Measurements from ENCODE around the gene CDK14.

CDK14 gene

DNA sequence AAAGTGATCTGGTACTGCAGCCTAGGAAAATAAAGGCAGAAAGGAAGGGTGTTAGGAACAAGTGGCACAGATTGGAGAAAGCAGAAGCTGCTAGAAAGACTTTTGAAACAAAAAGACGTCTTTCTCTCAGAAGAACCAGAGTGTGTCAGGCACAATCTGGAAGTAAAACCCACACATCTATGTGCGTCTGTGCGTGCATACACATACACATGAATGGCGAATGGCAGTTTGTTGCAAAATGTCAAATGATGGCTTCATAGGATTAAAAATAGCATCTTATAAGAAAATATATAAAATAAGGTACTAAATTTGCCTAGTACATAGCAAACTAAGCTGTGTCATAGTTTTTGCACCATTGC is 246.3 kb downstream of the CDK14 start:
- DNase-seq (ENCODE audit: low spot score), result no peak

DNA sequence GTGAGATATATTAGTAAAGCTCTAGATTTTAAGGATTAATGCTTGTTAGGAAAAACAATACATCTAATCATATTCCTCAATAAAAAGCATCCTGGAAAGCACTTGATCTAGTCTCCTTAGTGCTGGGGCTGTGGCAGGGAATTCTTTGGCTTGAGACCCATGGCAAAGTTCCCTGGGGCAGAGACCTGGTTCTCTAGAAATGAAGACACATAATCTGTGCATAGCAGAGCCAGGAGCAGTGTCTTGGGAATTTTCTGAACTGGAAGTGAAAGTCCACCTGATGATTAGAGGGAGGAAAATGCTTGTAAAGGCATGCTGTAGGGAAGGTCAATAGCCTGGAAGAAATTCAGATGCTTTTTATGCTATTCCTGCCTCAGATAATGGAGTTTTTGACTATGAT is 247.4 kb downstream of the CDK14 start:
- DNase-seq (ENCODE audit: low spot score), result no peak

DNA sequence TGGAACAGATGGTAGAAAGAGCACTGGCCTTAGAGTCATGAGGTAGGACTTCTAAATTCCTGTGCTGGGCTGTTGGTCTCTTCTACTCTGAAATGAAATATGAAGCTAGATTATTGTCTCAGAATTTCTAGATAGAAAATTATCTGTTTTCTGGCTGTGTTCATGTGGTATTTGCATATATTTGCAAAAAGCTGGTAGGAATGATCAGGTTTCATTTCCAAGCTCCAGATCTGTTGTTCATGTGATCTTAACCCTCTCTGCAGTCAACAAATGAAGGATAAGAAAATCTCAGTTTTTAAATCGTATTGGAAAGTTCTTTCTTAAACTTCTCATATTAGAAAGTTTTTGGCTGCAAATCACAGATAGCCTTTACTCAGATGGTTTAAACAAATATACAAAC is 248.3 kb downstream of the CDK14 start:
- DNase-seq (ENCODE audit: low spot score), result no peak

DNA sequence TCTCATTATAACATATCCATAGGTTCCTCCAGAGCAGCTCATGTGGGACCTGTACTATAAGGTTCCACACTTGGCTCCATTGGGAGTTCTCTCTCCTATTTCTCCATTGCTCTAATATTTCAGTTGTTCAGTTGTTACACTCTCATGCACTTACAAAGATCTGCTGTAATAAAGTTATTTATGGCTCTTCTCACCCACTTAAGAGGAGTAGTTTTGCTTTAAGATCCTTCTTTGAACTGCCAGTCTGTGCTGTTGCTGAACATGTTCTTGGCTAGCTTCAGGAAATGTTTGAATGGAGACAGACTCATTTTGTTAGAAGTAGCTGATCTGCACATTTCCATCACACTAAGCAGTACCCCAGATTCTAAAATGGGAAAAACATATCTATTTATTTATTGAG is 250.1 kb downstream of the CDK14 start:
- no peak for DNase-seq (ENCODE audit: low spot score)

DNA sequence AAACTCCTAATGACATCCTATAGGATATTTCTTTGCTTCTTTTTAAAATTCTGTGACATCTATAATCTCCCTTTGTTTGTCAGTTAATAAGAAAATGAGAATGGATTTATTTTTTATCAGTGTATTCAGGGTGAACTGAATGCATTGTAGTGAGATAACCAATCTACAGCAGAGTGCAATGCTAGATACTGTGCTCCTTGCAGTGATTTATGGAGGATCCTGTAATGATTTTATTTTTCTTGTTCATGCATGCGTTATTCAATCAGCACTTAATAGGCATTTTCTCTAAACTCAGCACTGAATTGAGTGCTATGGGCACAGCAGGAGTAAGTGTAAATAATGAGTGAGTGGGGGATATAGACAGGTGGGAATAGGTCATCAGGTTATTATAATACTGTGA is 253.9 kb downstream of the CDK14 start:
- DNase-seq (ENCODE audit: low spot score), result no peak

DNA sequence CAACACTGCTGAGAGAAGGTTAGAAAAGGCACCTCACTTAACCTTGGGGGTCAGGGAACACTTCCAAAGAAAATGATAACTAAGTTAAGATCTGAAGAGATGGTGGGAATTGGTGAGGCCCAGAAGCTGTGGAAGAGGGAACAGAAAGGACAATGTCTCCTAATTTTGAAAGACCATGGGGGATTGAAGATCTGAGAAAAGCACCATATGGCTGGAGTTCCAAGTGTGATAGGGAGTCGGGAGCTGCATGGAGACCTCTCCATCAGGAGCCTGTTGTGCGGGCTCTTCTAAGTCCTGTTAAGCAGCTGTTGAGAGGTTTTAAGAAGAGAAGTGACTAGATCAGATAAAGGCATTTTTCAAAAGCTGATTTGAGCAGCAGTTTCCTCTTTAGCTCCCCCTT is 254.3 kb downstream of the CDK14 start:
- DNase-seq (ENCODE audit: low spot score), result no peak

DNA sequence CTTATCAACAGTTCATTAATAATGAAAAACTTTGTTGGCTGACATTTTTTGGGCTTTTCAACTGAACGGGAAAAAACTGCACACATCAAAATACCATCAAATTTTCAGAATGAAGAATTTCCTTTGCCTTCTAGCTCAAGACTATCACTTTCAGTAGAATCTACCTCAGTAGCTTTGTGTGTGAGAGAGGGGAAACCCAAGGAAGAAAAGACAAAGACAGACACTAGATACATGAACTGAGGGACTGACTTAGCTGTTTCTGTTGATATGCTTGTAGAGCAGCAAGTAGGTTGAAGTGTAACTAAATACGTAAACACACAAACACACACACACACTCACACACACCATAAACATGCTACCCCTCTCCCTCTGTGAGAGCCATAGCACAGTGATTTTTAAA is 257.1 kb downstream of the CDK14 start:
- DNase-seq (ENCODE audit: low spot score), result no peak

DNA sequence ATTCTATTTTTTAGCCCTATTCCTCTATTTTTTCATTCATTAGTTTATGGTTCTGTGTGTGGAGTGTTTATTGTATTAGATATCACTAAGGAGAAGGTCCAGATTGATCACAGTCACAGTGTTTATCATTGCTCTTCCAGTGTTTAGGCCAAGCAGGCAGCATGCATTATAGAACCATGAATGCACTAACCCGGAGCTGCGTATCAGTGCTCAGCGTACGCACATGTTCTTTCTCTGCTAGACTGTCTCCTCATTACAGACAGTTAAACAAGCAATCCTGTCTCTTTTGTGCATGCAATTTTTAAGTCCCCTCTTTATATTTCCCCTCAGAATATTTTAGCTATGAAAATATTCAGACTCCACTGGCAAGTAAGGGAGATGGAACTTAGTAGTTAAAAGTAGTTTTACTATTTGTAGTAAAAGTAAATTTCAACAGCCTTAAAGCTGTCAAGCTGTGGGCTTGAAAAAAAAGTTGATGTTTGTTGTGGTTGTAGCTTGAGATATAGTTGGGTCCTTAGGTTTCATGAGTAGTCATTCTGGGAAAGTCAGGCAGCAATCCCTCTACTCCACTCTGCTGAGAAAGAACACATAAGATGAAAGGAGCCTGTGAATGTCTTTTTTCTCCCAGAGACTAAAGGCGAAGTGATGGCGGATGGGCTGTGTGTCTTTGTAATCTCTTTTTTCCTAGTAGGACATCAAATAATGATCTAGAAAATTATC is 260.4 kb downstream of the CDK14 start:
- no peak for DNase-seq (ENCODE audit: low spot score)

DNA sequence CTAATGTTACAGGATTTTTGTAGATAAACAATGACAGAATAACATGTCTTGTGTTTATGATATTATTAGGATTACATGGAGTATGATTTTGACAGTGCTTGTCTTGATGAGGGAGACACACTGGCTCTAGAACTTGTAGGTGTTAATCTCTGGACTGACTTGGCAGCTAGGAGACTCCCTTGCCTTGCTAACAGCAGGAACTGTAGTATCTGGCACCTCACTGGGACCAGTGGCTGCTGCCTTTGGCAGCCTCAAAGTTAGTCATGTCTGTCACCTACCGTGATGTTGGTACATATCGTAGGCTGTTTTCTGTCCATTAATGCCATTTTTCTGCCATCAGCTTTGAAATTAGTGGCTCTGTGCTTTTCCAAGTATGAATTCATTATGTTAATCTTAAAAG is 261.5 kb downstream of the CDK14 start:
- DNase-seq (ENCODE audit: low spot score), result no peak

DNA sequence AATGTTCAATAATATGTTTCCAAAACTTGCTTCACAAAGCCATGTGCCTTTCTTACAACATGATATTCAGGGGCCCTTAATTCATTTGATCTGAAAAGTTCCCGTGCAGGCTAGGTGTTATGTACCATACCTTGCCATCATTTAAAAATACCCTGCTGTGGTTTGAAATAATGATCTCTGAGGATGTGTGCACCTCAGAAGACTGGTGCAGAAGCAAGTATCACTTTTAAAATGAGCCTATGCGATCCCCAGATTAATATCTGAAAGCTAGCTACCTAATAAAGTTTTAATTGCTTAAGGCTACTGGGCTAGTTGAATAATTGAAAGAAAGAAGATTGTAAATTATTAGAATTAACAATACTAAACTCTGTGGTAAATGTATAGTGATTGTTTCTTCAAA is 262.4 kb downstream of the CDK14 start:
- no peak for DNase-seq (ENCODE audit: low spot score)

DNA sequence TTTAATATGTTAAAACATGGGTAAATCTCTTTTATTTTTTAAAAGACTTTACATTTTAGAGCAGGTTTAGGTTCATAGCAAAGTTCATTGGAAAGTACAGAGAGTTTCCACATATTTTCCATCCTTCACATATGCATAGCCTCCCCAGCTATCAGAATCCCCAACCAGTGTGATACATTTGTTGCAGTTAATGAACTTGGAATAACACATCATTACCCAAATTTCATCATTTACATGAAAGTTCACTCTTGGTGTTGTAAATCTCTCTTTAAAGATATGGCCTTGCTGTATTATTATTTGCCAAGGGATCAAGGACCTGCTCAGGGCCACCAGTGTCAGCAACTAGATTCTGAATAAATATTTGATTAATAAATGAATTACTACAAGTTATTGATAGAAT is 263.4 kb downstream of the CDK14 start:
- DNase-seq (ENCODE audit: low spot score), result no peak

DNA sequence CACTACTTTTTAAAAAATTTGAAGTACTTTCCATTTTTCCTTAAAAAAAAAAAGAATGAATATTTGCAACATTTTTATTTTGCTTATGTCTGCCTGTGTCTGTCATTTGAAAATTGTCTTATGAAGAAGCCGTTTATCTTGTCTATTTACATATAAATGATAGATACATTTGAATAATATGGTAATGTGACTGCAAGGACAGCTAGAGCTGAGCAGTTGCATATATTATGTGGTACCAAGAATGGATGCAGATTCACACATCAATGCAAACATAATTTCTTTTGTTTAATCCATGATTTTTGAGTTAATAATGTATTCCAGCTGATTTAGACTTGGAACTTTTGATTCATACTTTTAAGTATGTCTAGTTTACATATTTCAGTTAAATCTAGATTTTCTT is 268.0 kb downstream of the CDK14 start:
- no peak for DNase-seq (ENCODE audit: low spot score)

DNA sequence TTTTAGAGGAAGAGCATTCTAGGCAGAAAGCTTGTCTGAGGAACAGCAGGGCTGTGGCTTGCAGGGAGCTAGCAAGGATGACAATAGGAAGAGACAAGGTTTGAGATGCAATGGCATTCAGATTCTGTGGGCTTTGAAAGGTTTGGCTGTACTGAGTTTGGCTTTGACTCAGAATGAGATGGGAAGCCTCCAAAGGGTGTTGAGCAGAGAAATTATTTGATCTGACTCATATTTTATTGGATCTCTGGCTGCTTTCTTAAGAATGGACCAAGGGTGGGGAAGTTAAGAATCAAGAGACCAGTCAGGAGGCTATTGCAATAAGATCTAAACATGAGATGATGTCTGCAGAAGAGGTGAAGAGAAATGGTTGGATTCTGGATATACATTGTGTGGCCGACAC is 273.2 kb downstream of the CDK14 start:
- no peak for DNase-seq (ENCODE audit: low spot score)

DNA sequence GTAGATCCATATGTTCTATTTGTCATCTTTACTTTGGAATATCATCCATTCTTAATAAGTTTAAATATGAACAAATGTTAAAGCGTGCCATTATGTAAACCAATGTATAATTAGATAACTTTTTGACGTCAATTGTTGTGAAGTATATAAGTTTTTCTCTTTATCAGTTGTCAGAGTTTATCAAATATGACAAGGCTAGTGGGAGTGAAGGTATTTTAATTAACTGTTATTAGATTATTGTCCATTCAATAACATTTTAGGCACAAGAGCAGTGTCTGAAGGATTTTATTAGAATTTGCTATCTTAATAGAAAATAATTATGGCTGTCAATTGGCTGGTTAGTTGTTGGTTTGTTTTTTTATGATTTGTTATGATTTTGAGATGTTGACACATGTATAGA is 280.6 kb downstream of the CDK14 start:
- no peak for DNase-seq (ENCODE audit: low spot score)

DNA sequence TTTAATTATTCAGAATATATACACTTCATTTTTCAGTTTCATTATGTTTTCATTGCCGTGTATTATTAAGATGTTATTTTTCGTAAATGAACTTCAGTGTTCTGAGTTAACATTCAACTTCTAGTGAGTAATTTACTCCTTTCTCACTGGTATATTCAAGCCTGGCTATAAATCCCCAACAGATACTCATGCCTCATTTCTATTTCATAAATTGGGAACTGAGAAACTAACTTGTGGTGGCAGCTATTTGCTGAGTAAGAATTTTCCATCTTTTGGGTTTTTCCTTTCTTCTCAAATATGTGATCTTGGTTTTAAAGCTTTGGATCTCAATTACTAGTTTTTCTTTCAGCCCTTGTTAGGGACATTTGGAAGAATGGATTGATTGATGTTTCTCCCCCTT is 281.1 kb downstream of the CDK14 start:
- no peak for DNase-seq (ENCODE audit: low spot score)

DNA sequence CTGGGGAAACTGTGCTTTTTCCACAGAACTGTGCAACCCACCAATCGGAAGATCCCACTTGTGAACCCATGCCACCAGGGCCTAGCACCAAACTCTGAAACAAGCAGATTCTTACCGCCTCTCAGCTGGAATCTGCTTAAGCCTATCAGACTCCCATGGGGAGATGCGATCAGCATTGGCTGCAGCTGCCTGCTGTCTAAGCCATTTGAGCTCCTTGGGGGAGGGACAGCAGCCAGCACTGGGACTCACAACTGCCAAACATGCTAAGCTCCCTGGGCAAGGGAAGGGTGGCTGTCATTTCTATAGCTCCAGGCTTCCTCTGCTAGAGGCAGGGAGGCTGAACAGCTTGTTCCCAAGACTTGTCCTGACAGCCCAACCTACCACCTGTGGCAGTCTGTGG is 283.8 kb downstream of the CDK14 start:
- DNase-seq (ENCODE audit: low spot score), result no peak

DNA sequence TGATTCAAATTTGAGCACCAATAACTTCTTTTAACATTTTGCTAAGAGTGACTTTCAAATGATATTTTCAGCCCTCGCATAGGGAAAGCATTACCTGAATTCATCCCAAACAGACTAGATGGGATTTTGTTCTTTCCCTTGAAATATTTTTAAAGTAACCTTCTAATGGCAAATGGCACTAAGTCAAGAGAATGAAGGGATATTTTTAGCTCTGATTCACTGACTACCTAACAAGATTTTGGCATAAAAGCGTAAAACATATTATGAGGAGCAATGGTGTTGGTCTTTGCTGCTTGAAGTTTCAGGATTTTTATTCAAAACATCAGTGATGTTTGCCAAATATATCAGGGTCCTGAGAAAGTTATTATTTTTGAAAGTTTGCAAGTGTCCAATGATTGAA is 290.3 kb downstream of the CDK14 start:
- DNase-seq (ENCODE audit: low spot score), result no peak

DNA sequence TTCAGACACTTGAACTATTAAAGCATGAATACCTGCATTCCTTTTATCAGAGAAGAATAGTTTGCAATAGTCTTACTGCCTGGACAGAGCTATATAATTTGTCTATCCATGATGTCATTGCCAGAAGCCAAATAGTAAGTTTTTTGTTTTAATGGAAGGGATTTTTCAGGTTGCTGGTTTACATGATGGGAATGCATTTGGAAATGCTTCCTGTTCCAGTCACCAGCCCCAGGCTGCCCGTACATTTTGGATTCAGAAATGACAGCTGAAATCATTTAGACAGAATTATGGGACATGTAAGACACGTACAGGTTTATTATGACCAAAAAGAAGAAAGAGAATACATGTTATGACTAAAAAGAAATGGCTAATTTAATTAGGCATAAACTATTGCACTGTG is 293.1 kb downstream of the CDK14 start:
- no peak for DNase-seq (ENCODE audit: low spot score)

DNA sequence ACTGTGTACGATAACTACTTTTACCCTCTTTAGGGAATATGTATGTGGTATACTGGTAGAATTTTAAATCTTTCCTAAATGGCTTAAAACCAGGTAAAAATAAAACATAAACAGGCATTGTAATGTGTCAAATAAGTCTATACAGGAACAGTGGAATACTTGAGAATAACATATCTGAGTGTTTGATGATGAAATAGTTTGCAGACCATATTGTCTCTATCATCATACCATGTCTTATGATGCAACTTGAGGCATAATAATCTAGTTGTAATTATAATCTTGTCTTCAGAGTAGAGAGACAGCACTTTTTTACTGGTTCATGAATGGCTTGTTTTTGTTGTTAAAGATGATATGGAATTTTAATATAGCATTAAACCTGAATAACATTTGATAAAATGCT is 293.5 kb downstream of the CDK14 start:
- no peak for DNase-seq (ENCODE audit: low spot score)

DNA sequence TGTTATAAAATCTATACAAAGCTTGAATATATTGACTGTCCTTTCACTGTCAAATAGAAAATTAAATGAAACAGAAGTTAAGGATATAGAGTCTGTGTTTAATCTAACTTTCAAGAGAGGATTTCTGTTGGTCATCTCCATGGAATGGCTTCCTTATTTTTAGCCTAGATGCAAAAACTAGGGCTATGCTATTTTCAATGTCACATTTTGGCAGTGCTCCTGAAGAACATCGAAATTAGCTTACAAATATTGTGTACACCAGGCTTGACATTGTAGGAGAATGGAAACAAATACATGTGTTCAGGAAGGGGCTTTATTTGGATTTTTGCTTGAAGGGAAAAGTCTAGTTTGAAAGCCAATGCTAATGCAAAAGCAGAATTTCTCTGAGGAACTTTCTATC is 295.4 kb downstream of the CDK14 start:
- no peak for DNase-seq (ENCODE audit: low spot score)

DNA sequence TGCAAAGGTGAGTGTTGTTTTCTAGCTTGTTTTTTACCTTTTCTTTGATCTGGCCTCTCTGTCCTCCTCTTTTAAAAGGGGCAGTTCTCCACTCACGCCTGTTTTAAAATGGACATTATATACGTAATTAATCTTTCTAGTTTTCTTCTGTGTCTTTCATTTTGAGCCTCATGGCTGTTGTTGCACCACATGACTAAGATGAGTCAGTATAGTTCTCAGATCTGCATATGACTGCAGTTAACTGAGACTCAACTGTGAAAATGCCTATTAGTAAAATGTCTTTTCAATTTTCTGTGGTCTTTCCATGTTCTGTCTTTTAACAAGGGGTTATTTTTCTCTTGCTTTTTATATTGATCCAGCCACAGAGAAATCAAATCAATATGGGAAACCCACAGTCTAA is 296.1 kb downstream of the CDK14 start:
- DNase-seq (ENCODE audit: low spot score), result no peak

DNA sequence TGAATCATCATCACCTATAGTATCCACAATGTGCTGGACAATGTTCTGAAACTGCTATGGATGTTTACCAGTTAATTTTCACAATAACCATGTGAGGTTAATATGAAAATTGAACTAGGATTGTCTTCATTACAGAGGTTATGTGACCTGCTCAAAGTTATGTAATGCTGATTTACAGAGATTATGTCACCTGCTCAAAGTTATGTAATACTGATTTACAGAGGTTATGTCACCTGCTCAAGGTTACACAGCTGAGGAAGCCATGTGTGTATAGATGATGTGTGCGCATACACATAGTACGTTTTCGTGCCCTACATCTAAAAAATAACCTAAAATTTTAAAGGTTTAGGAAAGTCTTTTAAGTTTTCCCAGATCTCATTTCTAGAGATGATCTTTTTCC is 298.0 kb downstream of the CDK14 start:
- no peak for DNase-seq (ENCODE audit: low spot score)

DNA sequence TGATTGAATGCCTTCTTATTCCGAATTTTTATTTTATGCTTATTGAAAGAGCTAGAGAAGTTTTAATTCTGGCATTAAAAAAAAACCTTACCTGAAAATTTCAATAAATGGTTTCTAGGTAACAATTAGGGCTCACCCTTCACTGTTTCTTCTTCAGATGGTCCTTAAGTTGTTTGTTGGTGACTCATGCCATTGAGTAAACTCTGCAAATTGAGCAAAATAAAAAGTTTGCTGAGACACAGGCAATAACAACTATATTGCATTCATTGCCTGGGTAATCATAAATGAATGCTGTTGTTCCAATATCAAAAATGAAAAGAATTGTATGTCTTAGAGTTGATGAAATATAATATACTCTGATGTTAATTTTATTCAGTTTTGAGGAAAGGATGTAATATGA is 300.3 kb downstream of the CDK14 start:
- DNase-seq (ENCODE audit: low spot score), result no peak

DNA sequence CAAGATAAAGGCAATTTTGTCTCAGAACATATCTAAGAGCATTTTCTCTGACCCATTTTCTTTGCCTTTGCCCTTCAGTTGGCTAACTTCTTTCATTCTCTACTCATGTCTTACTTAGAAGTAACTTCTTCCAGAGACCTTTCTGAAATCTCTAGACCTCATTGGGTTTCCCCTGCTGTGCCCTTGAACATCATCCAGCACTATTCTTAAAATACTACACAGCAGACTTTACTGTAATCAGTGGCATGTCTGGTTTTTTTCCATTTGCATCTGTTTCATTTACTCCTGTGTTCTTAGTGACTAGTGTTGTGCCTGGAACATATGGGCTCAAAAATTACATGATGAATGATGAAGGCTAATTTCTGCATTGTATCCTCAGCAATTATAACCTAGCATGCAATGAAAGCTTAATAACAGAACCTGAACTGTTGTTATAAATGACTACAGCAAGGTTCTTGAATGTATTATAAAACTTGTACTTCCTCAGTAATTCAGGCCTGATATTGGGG is 301.9 kb downstream of the CDK14 start:
- no peak for DNase-seq (ENCODE audit: low spot score)

All from left forelimb (tissue), 1 donor.